ENCODE data around the gene WWOX.

Gene WWOX

GRCh38 chr16:78228704-78229103, 129.2 kb downstream of the WWOX start:
- DNase-seq (ENCODE audit: low spot score) = no peak

GRCh38 chr16:78230832-78231231, 131.4 kb downstream of the WWOX start:
- DNase-seq (ENCODE audit: low spot score) = no peak

- peak; percentile 55 for DNase-seq (ENCODE audit: low spot score)
These were observed 135.8 kb downstream of the WWOX start for GRCh38 chr16:78235168-78235800.

GRCh38 chr16:78235876-78236275, 136.4 kb downstream of the WWOX start:
- no peak for DNase-seq (ENCODE audit: low spot score)

GRCh38 chr16:78237841-78238240, 138.4 kb downstream of the WWOX start:
- DNase-seq (ENCODE audit: low spot score) = no peak

- DNase-seq (ENCODE audit: low spot score) = no peak
These were observed 141.2 kb downstream of the WWOX start for GRCh38 chr16:78240459-78241222.

- no peak for DNase-seq (ENCODE audit: low spot score)
These were observed 142.8 kb downstream of the WWOX start for GRCh38 chr16:78242239-78242630.

GRCh38 chr16:78244131-78244895, 144.9 kb downstream of the WWOX start:
- no peak for DNase-seq (ENCODE audit: low spot score)

- no peak for DNase-seq (ENCODE audit: low spot score)
These were observed 147.1 kb downstream of the WWOX start for GRCh38 chr16:78246559-78246958.

GRCh38 chr16:78249056-78249455, 149.6 kb downstream of the WWOX start:
- DNase-seq (ENCODE audit: low spot score) = no peak

- no peak for DNase-seq (ENCODE audit: low spot score)
These were observed 150.4 kb downstream of the WWOX start for GRCh38 chr16:78249832-78250231.

GRCh38 chr16:78251115-78251514, 151.7 kb downstream of the WWOX start:
- DNase-seq (ENCODE audit: low spot score) = no peak

GRCh38 chr16:78252757-78253156, 153.3 kb downstream of the WWOX start:
- no peak for DNase-seq (ENCODE audit: low spot score)

- no peak for DNase-seq (ENCODE audit: low spot score)
These were observed 155.4 kb downstream of the WWOX start for GRCh38 chr16:78254841-78255240.

GRCh38 chr16:78256686-78257375, 157.4 kb downstream of the WWOX start:
- no peak for DNase-seq (ENCODE audit: low spot score)

GRCh38 chr16:78257376-78257728, 157.9 kb downstream of the WWOX start:
- DNase-seq (ENCODE audit: low spot score) = no peak

- no peak for DNase-seq (ENCODE audit: low spot score)
These were observed 159.1 kb downstream of the WWOX start for GRCh38 chr16:78258375-78259065.

GRCh38 chr16:78259873-78260272, 160.4 kb downstream of the WWOX start:
- DNase-seq (ENCODE audit: low spot score) = no peak

GRCh38 chr16:78264642-78265041, 165.2 kb downstream of the WWOX start:
- DNase-seq (ENCODE audit: low spot score) = no peak

- no peak for DNase-seq (ENCODE audit: low spot score)
These were observed 169.8 kb downstream of the WWOX start for GRCh38 chr16:78269256-78269655.

- DNase-seq (ENCODE audit: low spot score) = no peak
These were observed 172.5 kb downstream of the WWOX start for GRCh38 chr16:78271981-78272380.

- no peak for DNase-seq (ENCODE audit: low spot score)
These were observed 175.3 kb downstream of the WWOX start for GRCh38 chr16:78274771-78275170.

All from RKO (cell line).